Brain microvascular endothelial cell (primary cell): Measurements from ENCODE around the gene SCN4A.
"Not testable (repeated sequence)": the region's sequence is repeated elsewhere in the genome, so short reads cannot be mapped to it uniquely, and the experiment has no call there.

Source experiments
- DNase-seq: peaks from one replicate; pipeline ENCODE4 v3.0.0-alpha.2; 2020
- H3K27ac ChIP-seq: fragments of 250-450 bp; sonication (Bioruptor Pico); 2 replicates; pipeline ENCODE4 v1.5.1; 2020; ENCODE audit warnings: mild to moderate bottlenecking, moderate library complexity
- H3K27me3 ChIP-seq: fragments of 250-450 bp; sonication (Bioruptor Pico); replicated peaks from 2 replicates; pipeline ENCODE4 v1.5.1; 2020; ENCODE audit warnings: mild to moderate bottlenecking
- H3K36me3 ChIP-seq: fragments of 250-450 bp; sonication (Bioruptor Pico); replicated peaks from 2 replicates; pipeline ENCODE4 v1.5.1; 2020; ENCODE audit warnings: mild to moderate bottlenecking
- H3K4me3 ChIP-seq: 2 replicates; pipeline ENCODE4 v1.5.1; 2011; ENCODE audit warnings: low read depth, mild to moderate bottlenecking, control low read depth, low read length, moderate library complexity
- in situ Hi-C: cut with HindIII; loops from 2 replicates; pipeline ENCODE4 v1.10.0; 2017; ENCODE audit warnings: low sequenced_read_pairs, low pct_ligation_motif_present
- TF ChIP-seq, protein P1 (sequence below): IDR thresholded peaks from 2 replicates; pipeline ENCODE4 v1.5.1; 2011; ENCODE audit warnings: low read depth, mild to moderate bottlenecking, moderate library complexity, low read length, control low read depth, inconsistent platforms; ENCODE audit errors: missing control alignments

Gene SCN4A

DNA sequence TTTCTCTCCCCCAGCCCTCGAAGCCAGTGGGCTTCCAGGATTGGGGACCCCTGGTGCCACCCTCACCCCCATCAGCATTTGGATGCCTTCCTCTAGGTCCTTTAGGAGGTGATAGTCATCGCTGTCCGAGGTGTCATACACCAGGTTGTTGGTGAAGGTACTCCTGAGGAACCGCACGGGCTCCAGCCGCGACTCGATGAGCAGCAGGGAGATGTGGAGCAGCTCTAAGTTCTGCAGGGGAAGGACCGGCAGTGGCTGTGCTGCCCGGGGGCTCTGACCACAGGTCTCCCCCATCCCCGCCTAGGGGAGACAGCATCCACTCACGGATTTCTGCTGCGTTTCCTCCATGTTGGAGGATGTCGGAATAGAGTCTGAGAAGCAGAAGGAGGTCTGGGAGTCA, 62.6 kb downstream of the SCN4A start:
- TF ChIP-seq, protein P1, sequence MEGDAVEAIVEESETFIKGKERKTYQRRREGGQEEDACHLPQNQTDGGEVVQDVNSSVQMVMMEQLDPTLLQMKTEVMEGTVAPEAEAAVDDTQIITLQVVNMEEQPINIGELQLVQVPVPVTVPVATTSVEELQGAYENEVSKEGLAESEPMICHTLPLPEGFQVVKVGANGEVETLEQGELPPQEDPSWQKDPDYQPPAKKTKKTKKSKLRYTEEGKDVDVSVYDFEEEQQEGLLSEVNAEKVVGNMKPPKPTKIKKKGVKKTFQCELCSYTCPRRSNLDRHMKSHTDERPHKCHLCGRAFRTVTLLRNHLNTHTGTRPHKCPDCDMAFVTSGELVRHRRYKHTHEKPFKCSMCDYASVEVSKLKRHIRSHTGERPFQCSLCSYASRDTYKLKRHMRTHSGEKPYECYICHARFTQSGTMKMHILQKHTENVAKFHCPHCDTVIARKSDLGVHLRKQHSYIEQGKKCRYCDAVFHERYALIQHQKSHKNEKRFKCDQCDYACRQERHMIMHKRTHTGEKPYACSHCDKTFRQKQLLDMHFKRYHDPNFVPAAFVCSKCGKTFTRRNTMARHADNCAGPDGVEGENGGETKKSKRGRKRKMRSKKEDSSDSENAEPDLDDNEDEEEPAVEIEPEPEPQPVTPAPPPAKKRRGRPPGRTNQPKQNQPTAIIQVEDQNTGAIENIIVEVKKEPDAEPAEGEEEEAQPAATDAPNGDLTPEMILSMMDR: no peak
- H3K36me3 ChIP-seq: no peaks in the 10 kb centered on the region
- DNase-seq: no peak
- peaks cover 6% of the 10 kb centered on the region for H3K27me3 ChIP-seq
- in situ Hi-C loops: no loop called here
- no peak overlapping the region for H3K27ac ChIP-seq
- no peak overlapping the region for H3K4me3 ChIP-seq

DNA sequence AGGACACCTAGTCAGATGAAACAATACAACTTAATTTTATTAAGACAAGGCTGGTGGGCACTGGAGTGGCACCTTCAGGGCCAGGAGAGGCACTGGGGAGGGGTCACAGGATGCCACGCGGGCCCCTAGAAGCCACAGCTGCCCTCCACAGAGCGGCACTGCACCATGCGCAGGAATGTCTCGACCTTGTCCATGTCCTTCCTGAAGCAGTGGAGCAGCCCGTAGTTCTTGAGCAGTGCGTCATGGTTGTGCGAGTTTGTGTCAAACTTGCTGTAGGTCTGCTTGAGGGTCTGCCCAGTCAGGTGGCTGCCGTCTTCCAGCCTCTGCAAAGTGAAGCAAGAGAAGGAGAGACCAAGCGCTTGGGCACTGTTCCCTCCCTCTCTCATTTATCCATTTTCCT, 63.1 kb downstream of the SCN4A start:
- in situ Hi-C loops: not testable (repeated sequence)

DNA sequence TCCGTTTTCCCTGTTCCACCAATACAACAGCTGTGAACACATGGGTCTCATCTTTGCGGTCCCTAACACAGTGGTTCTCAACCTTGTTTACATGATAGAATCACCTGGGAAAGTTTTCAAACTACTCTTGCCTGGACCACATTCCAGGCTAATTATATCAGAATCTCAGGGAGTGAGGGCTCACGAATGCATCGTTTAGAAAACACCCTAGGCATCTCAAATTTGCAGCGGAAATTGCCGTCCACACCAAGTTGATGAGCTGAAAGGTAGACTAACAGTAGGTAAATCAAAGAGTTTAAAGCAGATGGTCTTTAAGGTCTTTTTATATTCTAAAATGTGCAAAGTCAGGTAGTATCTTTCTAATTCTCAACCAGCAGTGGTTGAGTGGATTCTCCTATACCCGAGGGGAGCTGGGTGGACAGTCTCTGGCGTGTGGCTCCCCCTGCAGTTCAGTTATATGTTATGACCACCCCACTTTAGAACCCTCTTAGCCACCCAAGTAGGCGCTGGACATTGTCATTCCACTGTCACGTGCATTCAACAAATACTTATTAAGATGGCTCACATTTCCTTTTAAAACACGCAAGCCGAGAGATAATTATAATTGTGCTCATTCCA, 65.4 kb downstream of the SCN4A start:
- in situ Hi-C loops, H3K36me3 ChIP-seq, H3K4me3 ChIP-seq, H3K27ac ChIP-seq, H3K27me3 ChIP-seq, DNase-seq: not testable (repeated sequence)
- TF ChIP-seq, protein P1: peak; percentile 47

More for the DNA sequence above, 63.1 kb downstream of the SCN4A start:
- not testable (repeated sequence) for DNase-seq, H3K27me3 ChIP-seq, H3K4me3 ChIP-seq, H3K36me3 ChIP-seq, H3K27ac ChIP-seq

DNA sequence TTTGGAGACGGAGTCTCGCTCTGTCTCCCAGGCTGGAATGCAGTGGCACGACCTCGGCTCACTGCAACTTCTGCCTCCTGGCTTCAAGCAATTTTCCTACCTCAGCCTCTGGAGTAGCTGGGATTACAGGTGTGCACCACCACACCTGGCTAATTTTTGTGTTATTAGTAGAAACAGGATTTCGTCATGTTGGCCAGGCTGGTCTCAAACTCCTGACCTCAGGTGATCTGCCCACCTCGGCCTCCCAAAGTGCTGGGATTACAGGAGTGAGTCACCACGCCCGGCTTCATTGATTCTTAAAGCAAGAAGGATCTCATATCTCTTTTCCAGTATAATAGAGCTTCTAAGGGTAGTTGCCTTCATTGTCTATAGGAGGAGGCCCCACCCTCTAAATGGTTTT, 67.9 kb downstream of the SCN4A start:
- H3K27me3 ChIP-seq, H3K4me3 ChIP-seq, in situ Hi-C loops, H3K27ac ChIP-seq, H3K36me3 ChIP-seq, DNase-seq: not testable (repeated sequence)

DNA sequence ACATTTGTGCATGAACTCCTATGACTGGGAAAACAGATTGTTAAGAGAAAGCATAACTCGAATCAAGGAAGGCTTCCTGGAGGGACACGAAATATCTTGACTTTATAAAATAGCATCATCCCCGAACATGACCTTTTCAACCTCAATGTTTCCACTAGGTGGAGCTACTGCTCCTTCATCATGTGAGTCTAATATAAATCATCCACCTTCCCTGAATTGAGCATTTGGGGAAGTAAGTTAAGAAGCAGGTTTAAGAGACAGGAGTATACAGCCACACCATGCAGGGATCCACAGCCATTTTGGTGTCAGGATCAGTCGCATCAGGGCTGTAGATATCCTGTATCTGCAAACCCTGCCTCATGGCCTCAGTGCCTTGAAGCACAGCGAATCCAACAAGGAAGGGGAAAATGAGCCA, 68.9 kb downstream of the SCN4A start:
- DNase-seq: peak; percentile 49
- in situ Hi-C loops: not testable (repeated sequence)

DNA sequence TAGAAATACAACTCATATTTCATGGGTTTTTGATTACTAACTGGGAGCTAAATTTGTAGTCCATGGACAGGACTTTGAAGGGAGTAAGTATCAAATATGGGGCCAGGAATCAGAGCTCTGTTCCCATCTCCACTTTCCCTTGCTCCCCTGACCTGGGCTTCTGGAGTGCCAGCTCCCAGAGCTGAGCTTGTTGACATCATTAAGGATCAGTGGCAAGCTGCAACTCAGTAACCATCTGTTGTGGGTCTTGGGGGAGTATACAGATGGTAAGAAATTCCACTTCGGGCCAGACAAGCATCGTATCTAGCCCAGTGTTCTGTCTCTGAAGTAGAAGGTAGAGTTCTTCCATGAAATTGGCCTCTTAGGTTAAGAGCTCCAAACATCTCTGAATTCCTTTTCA, 70.7 kb downstream of the SCN4A start:
- H3K36me3 ChIP-seq, DNase-seq, H3K4me3 ChIP-seq, H3K27me3 ChIP-seq, H3K27ac ChIP-seq, in situ Hi-C loops: not testable (repeated sequence)

More for the DNA sequence above, 68.9 kb downstream of the SCN4A start:
- H3K36me3 ChIP-seq, H3K4me3 ChIP-seq, H3K27me3 ChIP-seq, H3K27ac ChIP-seq: not testable (repeated sequence)
- TF ChIP-seq, protein P1: peak; percentile 26

DNA sequence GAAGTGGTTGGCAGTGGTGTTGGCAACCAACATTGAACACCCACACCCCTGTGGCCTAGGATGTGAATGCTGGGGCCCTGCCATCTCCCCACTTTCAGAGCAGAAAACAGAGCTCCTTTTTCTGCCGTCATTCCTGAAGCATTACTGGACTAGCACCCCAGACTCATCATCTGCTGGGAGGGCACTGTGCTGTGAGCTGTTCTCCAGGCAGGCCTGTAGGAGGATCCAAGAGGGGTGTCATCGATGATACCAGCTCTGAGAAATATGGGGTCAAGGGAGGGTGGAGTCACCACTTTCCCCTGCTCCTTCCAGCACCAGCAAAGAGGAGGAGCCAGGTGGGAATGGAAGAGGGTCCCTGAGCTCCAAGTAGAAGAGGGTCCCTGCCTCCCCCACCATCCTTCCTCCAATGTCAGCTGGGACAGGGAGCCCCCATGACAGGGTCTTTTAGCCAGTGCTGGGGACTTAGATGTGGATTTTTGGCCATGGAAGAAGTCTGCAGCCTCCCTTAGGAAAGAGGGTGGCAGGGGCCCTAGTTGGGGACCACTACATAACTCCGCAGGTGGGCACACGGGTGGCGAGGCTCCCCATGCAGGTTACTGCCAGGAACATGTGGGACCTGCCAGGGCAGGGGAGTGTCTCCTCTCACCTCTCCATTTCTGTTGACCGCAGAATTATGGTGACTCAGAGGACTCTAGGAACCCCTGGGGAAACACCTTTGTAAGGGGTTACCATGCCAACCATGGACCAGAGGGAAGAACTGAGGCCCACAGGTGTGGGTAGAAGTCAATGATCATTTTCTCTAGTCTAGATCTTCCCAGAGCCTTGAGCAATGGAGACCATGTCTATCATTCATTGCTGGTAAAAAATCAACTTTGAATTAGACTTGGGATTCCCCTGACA, 73.6 kb downstream of the SCN4A start:
- H3K4me3 ChIP-seq, DNase-seq, H3K27me3 ChIP-seq, H3K36me3 ChIP-seq, in situ Hi-C loops, H3K27ac ChIP-seq: not testable (repeated sequence)

DNA sequence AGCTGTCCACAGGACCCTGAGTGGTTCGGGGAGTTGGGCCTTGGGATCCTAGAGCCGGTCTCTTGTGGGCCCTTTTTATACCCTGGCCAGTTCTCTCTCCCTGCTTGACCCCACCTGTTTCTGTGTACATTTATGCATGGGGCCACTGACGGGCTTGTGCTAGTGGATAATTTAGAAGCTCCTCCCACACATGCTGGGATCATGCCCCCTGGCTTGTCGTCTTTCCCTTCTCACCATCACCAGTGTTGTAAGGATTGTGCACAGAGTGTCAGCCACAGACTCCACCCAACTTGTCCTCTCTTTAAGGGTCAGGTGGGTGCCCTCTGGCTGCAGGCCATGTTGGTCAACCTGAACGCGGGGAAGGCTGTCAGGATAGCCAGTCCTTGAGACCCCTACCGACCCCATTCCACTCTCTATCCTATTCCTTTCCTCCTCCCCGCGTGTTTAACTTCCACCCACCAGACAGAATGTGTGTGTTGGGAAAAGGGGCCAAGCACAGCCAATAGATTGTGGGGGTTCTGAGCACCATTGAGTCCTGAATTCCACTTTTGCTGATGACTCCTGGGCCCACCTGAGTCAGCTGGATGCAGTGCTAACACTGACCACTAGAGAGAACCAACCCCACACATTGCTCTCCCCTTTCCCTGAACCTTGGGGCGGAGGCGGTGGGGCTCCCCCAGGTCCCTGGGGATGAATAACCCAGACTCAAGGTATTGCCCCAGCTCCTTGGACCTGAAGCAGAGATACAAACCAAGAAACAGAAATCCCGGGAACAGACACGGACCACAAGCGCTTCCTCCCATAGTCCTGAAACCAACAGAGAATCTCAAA, 76.0 kb downstream of the SCN4A start, which contains the start of gene CSH1:
CSH1 (minus strand) TSS at position 51 of the 831 bp plus-strand sequence. CDS start 63 bp downstream, outside the sequence.
- H3K27ac ChIP-seq, H3K27me3 ChIP-seq, DNase-seq, H3K4me3 ChIP-seq, in situ Hi-C loops, H3K36me3 ChIP-seq: not testable (repeated sequence)

DNA sequence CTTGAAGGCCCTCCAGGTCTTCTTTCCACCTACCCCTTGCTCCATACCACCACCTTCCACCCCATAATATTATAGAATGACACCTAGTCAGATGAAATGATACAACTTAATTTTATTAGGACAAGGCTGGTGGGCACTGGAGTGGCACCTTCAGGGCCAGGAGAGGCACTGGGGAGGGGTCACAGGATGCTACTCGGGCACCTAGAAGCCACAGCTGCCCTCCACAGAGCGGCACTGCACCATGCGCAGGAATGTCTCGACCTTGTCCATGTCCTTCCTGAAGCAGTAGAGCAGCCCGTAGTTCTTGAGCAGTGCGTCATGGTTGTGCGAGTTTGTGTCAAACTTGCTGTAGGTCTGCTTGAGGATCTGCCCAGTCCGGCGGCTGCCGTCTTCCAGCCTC, 77.9 kb downstream of the SCN4A start:
- H3K36me3 ChIP-seq, in situ Hi-C loops, H3K27me3 ChIP-seq, H3K4me3 ChIP-seq, DNase-seq, H3K27ac ChIP-seq: not testable (repeated sequence)

DNA sequence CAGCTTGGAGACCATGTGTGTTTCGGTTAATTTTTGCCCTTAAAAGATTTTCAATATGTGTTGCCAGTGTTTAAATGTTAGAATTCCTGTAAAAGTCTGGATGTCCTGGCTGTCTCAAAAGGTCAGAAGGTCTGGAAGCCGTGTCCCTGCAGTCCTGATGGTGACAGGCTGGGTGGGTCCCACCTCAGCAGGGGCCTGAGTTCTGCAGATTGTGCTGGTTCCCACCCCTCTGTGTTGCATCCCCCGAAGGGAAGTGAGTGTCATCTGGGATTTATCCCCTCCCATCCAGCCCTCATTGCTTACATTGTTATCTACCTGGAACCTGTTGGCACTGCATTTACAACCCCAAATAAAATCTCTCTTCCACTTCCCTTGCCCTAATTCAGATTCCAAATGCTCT, 78.7 kb downstream of the SCN4A start:
- H3K27me3 ChIP-seq, H3K27ac ChIP-seq, H3K4me3 ChIP-seq, H3K36me3 ChIP-seq, in situ Hi-C loops, DNase-seq: not testable (repeated sequence)
